SJCRH30 (cell line): Measurements from ENCODE around the gene ATRN. TPM values are rescaled to one million over a fixed set of nuclear protein-coding genes. Genes with fewer than 3 reads are reported as not detected.

Experiments
- DNase-seq, 2 experiments: peaks; one replicate each; pipeline ENCODE4 v3.0.0-alpha.2; 2015 to 2020
- H3K27ac ChIP-seq: fragments of 250-450 bp; sonication (Bioruptor Pico); 2 replicates; pipeline ENCODE4 v1.5.1; 2020; ENCODE audit warnings: mild to moderate bottlenecking, moderate library complexity
- H3K27me3 ChIP-seq: fragments of 250-450 bp; sonication (Bioruptor Pico); 2 replicates; pipeline ENCODE4 v1.5.1; 2020; ENCODE audit warnings: mild to moderate bottlenecking, moderate library complexity
- H3K36me3 ChIP-seq: fragments of 250-450 bp; sonication (Bioruptor Pico); 2 replicates; pipeline ENCODE4 v1.5.1; 2020; ENCODE audit warnings: mild to moderate bottlenecking, moderate library complexity
- H3K4me1 ChIP-seq: fragments of 250-450 bp; sonication (Bioruptor Pico); 2 replicates; pipeline ENCODE4 v1.5.1; 2020; ENCODE audit warnings: mild to moderate bottlenecking, moderate library complexity
- H3K4me3 ChIP-seq: fragments of 250-450 bp; sonication (Bioruptor Pico); 2 replicates; pipeline ENCODE4 v1.5.1; 2020; ENCODE audit warnings: mild to moderate bottlenecking, moderate library complexity
- H3K9me3 ChIP-seq: fragments of 250-450 bp; sonication (Bioruptor Pico); replicated peaks from 2 replicates; pipeline ENCODE4 v1.5.1; 2020; ENCODE audit warnings: mild to moderate bottlenecking, moderate library complexity
- total RNA-seq: library from RNA; depleted of rRNA; stranded (reverse); fragments of >200 nt; shearing (Covaris generic); gene quantifications from 2 replicates; pipeline ENCODE4 v1.2.3, GENCODE V29; 2014; rRNA removed

The ATRN gene
- total RNA-seq, 1 experiment from 2014 or later, result 27.9 TPM

- Histone ChIP-seq H3K27me3 (no peaks in the 10 kb centered on the region), H3K27ac (no peak overlapping the region), H3K4me1 (peaks cover 18% of the 10 kb centered on the region), H3K9me3 (no peaks in the 10 kb centered on the region; the same call in 1 of the 2 replicates), H3K36me3 (no peaks in the 10 kb centered on the region), H3K4me3 (no peak overlapping the region)
- DNase-seq, result no peak
These were observed 224.0 kb downstream of the ATRN start for GRCh38 chr20:3694864-3695263.

GRCh38 chr20:3696200-3696599, 225.4 kb downstream of the ATRN start:
- H3K4me1 ChIP-seq, result peaks cover 18% of the 10 kb centered on the region
- H3K9me3 ChIP-seq, result no peaks in the 10 kb centered on the region; the same call in 1 of the 2 replicates
- H3K36me3 ChIP-seq, result no peaks in the 10 kb centered on the region
- no peaks in the 10 kb centered on the region for H3K27me3 ChIP-seq
- H3K4me3 ChIP-seq, result no peak overlapping the region
- peak in 1 of 2 experiments; percentile 46 for DNase-seq
- no peak overlapping the region for H3K27ac ChIP-seq

DNA sequence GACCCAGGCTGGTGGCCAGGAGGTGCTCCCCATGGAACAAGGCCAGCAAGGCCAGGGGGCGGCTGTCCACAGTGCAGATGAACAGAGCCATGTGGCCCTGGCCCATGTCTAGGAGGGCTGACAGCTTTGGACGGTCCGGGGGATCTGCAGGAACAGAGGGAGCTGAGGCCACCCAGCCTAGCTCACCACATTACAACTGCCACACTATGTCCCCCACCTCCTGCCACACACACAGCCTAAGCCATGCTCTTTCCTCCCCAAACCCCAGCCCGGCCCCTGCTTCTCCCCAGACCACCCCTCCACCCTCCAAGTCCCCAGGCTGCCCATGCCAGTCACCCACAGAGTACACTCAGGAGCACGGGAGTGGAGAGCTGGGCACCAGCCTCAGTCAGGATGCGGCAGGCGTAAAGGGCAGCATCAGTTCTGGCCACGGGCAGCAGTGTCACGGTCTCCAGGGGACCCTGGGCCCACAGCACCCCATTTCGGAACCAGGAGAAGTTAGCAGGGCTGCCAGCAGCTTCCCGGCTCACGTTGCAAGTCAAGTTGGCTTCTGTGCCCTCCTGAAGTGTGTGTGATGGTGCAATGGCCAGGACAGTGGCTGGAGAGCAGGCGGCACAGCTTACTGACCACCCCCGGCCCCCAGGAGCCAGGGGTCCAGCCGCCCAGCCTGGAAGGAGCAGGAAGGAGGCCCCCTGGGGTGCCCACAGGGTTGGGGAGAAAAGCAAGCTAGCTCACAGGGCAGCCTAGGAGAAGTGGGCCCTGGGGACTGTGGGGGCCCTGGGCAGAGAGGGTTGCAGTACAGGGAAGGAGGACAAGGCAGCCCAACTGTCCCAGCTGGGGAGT, 226.1 kb downstream of the ATRN start:
- Histone ChIP-seq H3K36me3 (no peaks in the 10 kb centered on the region), H3K27me3 (no peaks in the 10 kb centered on the region), H3K9me3 (no peaks in the 10 kb centered on the region; the same call in 1 of the 2 replicates), H3K27ac (no peak overlapping the region), H3K4me3 (no peak overlapping the region), H3K4me1 (peaks cover 18% of the 10 kb centered on the region)
- no peak for DNase-seq

GRCh38 chr20:3697588-3698305, 226.9 kb downstream of the ATRN start:
- Histone ChIP-seq H3K27me3 (no peaks in the 10 kb centered on the region), H3K4me3 (no peak overlapping the region), H3K27ac (no peak overlapping the region), H3K36me3 (no peaks in the 10 kb centered on the region), H3K9me3 (no peaks in the 10 kb centered on the region; the same call in 1 of the 2 replicates), H3K4me1 (peaks cover 18% of the 10 kb centered on the region)
- no peak for DNase-seq

DNA sequence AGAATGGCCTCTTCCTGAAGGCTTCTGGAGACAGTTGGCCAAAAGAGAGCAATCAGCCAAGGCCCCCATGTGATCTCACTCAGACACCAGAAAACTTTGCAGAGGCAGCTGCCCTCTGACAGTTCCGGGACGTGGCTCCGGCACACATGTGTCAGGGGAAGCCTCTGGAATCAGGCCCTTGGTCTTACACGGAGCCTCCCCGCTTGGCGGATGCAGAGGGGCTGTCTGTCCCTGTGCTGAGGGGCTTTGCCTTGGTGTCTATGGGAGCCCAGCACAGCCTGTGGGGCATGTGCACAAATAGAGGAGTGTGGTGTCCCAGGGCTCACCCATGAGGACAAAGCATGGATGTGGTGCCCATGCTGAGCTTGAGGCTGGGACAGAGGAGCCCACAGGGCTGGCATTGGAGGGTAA, 227.8 kb downstream of the ATRN start:
- H3K27ac ChIP-seq, result peak overlapping the region; percentile 49
- no peaks in the 10 kb centered on the region; the same call in 1 of the 2 replicates for H3K9me3 ChIP-seq
- H3K36me3 ChIP-seq, result no peaks in the 10 kb centered on the region
- no peak overlapping the region for H3K4me3 ChIP-seq
- H3K27me3 ChIP-seq, result no peaks in the 10 kb centered on the region
- H3K4me1 ChIP-seq, result peaks cover 18% of the 10 kb centered on the region
- peak; percentile 65 to 72 for DNase-seq

DNA sequence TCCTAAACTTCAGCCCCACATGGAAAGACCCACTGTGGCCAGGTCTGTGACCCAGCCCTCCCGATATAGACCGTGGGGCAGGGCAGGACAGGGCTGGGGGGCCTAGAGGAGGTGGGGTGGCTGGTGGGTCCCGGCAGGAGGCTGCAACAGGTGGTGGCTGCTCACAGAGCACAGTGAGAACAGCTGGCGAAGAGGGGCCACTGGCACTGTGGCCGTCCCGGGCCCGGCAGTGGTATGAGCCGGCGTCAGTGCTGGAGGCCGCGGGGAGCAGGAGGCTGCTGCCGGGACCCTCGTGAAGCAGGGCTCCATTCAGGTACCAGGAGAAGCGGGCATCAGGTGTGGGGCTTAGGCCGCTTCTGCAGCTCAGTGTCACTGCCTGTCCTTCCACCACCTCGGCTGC, 228.2 kb downstream of the ATRN start:
- peak; percentile 68 to 77 for DNase-seq
- no peaks in the 10 kb centered on the region for H3K36me3 ChIP-seq
- peak overlapping the region; percentile 49 for H3K27ac ChIP-seq
- no peaks in the 10 kb centered on the region for H3K27me3 ChIP-seq
- peaks cover 18% of the 10 kb centered on the region for H3K4me1 ChIP-seq
- H3K4me3 ChIP-seq, result 0 out of 2 replicates have a peak overlapping the region, but pooled peaks have one; percentile 11
- H3K9me3 ChIP-seq, result no peaks in the 10 kb centered on the region; the same call in 1 of the 2 replicates

Other genes starting within 250 kb of the ATRN start
- 12.1 and 16.4 TPM in 2 replicates for gene SLC4A11, start 231.8 kb upstream of the ATRN start, total RNA-seq
- gene DNAAF9, start 63.3 kb upstream of the ATRN start, total RNA-seq, result 10.7 and 11.0 TPM in 2 replicates
- not detected in 2 replicates for gene GFRA4, start 192.4 kb downstream of the ATRN start, total RNA-seq
- gene ADAM33, start 211.0 kb downstream of the ATRN start, total RNA-seq, result not detected in 2 replicates
- 0.02 TPM in 1 of 2 replicates, not detected in the other for gene SIGLEC1, start 241.6 kb downstream of the ATRN start, total RNA-seq